Activated naive CD8-positive, alpha-beta T cell treated with anti-CD3 and anti-CD28 coated beads, Interleukin-2, amount 50 U/mL, for 24 hours (primary cell): ENCODE data around the gene LRTM2.

Experiments used
- ATAC-seq: fragments of 150-1000 bp; cut with Tn5 transposase; one replicate; pipeline ENCODE4 v1.10.0; 2021
- DNase-seq: peaks from one replicate; pipeline ENCODE4 v3.0.0; 2021
- H3K27ac Mint-ChIP-seq: one replicate; pipeline ENCODE4 v1.8.0; 2021; ENCODE audit warnings: mild to moderate bottlenecking, mixed read lengths
- H3K27me3 Mint-ChIP-seq: one replicate; pipeline ENCODE4 v1.8.0; 2021; ENCODE audit warnings: mixed read lengths
- H3K36me3 Mint-ChIP-seq: one replicate; pipeline ENCODE4 v1.8.0; 2021; ENCODE audit warnings: low read depth, mixed read lengths
- H3K4me1 Mint-ChIP-seq: one replicate; pipeline ENCODE4 v1.8.0; 2021; ENCODE audit warnings: mixed read lengths
- H3K4me3 Mint-ChIP-seq: one replicate; pipeline ENCODE4 v1.8.0; 2021; ENCODE audit warnings: mild to moderate bottlenecking, moderate library complexity, mixed read lengths
- H3K9me3 Mint-ChIP-seq: one replicate; pipeline ENCODE4 v1.8.0; 2021; ENCODE audit warnings: mixed read lengths

The LRTM2 gene

DNA sequence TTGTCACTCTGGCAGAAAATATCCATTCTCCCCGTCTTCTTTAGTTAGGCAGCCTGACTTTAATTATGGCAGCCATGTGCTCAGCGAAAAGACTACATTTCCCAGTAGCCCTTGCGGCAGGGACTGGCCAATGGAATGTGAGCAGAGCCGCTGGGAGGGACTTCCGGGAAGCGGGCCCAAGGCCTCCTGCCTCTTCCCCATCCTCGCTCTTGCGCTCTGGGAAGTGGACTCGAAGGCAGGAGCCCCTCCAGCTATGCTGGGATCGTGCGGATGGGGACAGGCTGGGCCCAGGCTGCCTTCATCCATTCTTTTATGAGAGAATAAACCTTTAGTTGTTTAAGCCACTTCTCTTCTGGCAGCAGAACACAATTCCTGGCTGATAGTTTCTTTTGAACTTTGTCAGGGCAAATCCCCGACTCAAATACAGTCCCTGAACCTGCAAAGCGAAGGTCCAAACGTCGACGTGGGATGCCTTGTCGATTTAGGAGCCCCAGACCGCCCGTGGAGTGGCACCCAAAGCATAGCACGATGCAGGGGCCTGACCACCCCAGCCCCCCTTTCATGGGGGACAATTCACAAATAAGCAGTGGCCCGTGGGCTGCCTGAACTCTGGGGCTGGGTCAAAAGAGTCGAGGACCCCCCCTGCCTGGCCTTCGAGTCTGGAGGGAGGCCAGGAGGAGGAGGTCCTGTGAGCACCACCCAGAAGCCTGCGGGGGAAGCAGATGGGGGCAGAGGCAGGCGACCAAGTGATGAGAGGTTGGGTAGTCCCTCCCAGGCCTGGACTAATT, 15.6 kb upstream of the LRTM2 start:
- Mint-ChIP-seq H3K4me1 (peaks cover 4% of the 10 kb centered on the region), H3K36me3 (no peaks in the 10 kb centered on the region), H3K9me3 (peaks cover 4% of the 10 kb centered on the region), H3K27me3 (no peaks in the 10 kb centered on the region), H3K4me3 (peak overlapping the region; percentile 3), H3K27ac (peak overlapping the region; percentile 32)
- ATAC-seq (peak; percentile 83), DNase-seq (peak; percentile 86)

DNA sequence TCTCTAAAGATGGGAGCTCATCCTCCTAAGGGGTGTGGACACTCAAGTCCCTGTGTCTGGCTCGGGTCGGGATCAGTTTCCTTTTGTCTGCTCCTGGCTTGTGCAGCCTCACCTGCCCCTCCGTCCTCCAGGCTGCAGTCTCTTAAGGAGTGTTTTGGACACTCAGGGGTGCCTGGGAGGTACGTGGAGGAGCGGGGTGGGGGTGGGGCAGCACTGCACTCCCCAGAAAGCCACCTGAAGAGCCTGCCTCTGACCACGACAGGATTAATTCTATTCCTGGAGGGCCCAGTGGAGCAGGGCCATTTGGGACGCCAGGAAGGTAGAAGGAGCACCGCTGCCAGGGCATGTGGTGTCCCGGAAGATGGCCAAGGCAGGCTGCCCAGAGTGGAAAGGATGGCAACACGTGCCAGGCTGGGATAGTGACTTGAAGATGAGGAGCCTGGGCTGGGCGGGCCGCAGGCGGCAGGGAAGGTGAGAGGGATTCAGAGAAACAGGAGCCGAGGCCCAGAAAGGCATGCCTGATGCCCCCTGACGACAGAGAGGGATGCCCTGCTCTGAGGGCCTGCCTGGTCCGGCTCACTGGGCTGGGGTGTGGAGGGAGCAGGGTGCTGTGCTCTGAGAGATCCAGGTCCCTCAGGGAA, 14.8 kb upstream of the LRTM2 start:
- no peak overlapping the region for H3K4me3 Mint-ChIP-seq
- peaks cover 8% of the 10 kb centered on the region for H3K4me1 Mint-ChIP-seq
- DNase-seq (no peak), ATAC-seq (no peak)
- H3K27ac Mint-ChIP-seq: no peak overlapping the region
- H3K27me3 Mint-ChIP-seq: no peaks in the 10 kb centered on the region
- peaks cover 4% of the 10 kb centered on the region for H3K9me3 Mint-ChIP-seq
- H3K36me3 Mint-ChIP-seq: no peaks in the 10 kb centered on the region

DNA sequence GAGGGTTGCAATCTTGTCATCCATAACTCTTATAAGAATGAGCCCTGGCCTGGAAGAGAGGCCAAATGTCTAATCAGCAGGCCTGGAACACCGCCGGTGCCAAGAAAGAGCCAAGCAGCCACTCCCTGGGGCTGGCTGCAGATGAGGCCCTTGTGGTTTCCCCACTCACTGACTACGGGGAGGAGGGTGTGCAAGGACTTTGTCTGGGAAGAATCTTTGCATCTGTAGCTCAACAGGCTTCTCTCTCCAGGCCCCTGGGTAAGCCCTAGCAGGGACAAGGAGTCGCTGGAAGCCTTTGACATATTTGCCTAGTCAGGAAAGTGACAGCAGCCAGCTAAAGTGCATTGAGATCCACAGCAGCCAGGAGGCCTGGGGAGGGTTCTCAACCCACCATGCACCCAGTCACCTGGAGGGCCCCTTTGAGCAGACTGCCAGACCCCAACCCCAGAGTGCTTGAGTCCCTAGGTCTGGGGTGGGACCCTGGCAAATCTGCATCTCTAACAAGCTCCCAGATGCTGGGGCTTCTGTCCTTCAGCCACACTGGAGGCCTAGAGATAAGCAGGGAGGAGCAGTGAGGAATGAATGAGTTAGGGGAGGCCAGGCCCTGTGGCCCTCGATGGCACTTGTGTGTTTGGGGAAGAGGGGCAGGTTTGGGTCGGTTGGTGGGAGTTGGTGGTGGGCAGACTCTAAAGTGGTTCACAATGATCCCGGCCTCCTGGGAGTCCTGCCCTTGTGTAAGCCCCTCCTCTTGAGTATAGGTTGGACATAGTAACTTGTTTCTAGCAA, 13.9 kb upstream of the LRTM2 start:
- Mint-ChIP-seq H3K4me1 (peaks cover 9% of the 10 kb centered on the region), H3K9me3 (peaks cover 4% of the 10 kb centered on the region), H3K27ac (no peak overlapping the region), H3K36me3 (no peaks in the 10 kb centered on the region), H3K4me3 (no peak overlapping the region), H3K27me3 (no peaks in the 10 kb centered on the region)
- no peak for ATAC-seq
- DNase-seq: no peak

DNA sequence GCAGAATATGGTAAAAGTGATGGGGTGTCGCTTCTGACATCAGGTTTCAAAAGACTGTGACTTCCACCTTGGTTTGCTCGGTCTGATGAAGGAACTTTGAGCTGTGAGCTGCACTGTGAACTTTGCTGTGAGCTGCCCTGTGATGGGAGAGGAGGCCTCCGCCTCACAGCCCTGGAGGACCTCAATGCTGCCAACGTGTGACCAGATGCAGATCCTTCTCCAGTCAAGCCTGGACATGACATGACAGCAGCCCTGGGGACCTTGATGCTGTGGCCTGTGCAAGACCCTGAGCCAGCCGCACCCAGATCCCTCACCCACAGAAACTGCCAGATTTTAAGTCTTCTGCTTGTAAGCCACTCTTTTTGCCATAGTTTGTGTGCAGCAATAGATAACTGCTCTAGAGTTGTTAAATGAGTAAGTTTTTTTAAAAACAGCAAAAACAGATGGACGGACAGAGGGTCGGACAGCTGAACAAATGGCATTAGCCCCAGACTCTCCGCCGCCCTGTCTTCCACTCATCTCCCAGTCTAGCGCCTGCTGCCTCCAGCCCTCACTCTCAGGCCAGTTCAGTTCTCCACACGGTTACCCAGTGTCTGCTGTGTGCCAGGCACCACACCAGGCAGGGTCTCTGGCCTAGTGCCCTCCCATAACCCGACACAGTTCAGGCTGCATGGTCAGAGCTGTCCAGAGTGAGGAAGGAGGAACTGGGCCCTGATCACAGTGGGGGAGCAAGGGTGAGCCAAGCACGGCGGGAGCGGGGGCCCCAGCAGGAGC, 13.1 kb upstream of the LRTM2 start:
- Mint-ChIP-seq H3K36me3 (no peaks in the 10 kb centered on the region), H3K9me3 (peaks cover 4% of the 10 kb centered on the region), H3K4me3 (no peak overlapping the region), H3K27me3 (no peaks in the 10 kb centered on the region), H3K27ac (no peak overlapping the region), H3K4me1 (peaks cover 13% of the 10 kb centered on the region)
- DNase-seq (no peak), ATAC-seq (no peak)

DNA sequence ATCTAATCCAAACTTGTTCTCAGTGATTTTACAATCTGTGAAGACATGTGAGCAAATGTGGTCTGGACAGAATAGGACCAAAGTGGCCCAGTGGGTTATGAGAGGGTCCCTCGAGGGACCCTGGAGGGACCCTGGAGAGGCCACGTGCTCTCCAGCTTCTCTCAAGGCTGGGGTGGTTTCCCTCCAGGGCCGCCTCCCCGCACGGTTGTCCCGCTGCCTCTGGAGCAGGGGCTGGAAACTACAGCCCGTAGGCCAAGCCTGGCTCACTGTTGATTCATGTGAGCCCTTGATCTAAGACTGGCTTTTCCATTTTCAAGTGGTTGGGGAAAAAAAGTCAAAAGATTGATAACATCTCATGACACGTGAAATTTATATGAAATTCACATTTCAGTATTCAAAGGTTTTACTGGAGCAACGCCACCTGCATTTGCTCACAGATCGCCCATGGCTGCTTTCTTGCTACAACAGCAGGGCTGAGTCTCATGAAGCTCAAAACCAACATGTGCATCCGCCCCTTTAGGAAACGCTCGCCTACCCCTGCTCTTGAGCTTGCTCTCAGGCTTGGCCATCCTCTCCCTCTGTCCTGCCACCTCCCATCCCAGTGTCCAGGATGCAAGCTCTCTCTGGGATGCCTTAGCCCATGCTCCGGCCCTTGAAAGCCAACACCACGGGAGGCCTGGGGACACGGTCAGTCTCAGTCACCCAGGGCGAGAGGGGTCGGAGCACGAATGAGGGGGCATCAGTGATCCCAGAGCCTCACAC, 12.1 kb upstream of the LRTM2 start:
- Mint-ChIP-seq H3K36me3 (no peaks in the 10 kb centered on the region), H3K27me3 (no peaks in the 10 kb centered on the region), H3K4me1 (peaks cover 16% of the 10 kb centered on the region), H3K27ac (no peak overlapping the region), H3K9me3 (peaks cover 4% of the 10 kb centered on the region), H3K4me3 (no peak overlapping the region)
- no peak for ATAC-seq
- DNase-seq: no peak

DNA sequence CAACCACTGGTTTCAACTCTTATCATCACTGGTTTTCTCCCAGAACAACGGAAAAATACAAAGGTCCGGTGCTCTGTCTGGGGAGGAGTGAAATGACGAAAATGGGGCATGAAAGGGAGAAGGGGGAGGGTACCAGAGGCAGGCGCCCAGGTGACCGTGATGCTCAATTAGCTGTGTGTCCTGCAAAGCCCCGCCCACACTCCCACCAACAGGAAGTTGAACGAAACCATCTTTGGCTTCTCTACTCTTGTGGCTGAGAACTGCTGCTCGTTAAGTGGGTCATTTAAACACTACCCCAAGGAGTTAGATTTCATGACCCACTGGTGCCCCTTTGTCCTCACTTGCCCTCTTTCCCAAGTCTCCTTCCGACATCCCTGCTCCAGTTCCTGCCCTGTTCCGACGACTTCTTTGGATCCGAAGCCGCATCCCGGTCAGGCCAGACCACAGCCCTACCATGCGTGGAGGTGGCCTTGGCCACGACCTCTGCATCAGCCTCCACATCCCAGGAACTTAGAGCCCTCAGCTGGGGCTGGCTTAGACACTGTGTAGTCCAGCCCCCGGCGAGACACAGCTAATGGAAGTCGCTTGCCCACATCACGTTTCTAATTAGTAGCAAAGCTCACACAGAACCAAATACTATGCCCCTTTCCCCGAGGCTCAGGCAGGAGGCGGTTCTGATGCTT, 11.4 kb upstream of the LRTM2 start:
- Mint-ChIP-seq H3K27ac (peak overlapping the region; percentile 23), H3K4me3 (no peak overlapping the region)

DNA sequence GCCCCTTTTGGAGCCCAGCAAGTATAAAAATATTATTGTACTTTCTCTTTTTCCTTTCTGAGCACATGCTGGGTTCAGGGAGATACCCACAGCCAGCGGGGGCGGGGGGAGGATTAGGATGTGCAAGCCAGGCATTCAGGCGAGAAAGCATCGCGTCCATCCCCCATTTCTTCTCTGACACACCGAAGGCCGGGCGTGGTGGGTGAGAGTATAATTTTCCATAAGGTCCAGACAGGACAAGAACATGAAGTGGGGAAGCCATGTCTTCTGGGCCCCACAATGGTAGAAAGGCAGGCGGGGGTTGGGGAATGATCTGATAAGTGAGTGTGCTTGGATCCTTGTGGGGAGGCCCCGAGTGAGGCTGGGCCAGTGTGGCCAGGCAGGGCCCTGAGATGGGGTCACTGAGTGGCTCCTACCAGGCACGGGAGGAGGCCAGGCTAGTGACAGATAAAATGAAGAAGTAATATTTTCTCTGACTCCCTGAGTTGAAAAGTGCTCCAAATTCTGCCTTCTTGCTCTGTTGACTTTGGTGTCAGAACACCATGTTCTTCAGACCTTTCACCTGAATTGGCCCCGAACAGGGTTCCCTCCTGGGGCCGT, 10.7 kb upstream of the LRTM2 start:
- Mint-ChIP-seq H3K4me3 (no peak overlapping the region), H3K36me3 (no peaks in the 10 kb centered on the region), H3K9me3 (no peaks in the 10 kb centered on the region), H3K4me1 (peaks cover 13% of the 10 kb centered on the region), H3K27ac (no peak overlapping the region), H3K27me3 (no peaks in the 10 kb centered on the region)
- DNase-seq (no peak), ATAC-seq (no peak)

More for the DNA sequence above, 11.4 kb upstream of the LRTM2 start:
- H3K4me1 Mint-ChIP-seq: peaks cover 16% of the 10 kb centered on the region
- H3K36me3 Mint-ChIP-seq: no peaks in the 10 kb centered on the region
- DNase-seq: no peak
- H3K27me3 Mint-ChIP-seq: no peaks in the 10 kb centered on the region
- peaks cover 4% of the 10 kb centered on the region for H3K9me3 Mint-ChIP-seq
- ATAC-seq: no peak

DNA sequence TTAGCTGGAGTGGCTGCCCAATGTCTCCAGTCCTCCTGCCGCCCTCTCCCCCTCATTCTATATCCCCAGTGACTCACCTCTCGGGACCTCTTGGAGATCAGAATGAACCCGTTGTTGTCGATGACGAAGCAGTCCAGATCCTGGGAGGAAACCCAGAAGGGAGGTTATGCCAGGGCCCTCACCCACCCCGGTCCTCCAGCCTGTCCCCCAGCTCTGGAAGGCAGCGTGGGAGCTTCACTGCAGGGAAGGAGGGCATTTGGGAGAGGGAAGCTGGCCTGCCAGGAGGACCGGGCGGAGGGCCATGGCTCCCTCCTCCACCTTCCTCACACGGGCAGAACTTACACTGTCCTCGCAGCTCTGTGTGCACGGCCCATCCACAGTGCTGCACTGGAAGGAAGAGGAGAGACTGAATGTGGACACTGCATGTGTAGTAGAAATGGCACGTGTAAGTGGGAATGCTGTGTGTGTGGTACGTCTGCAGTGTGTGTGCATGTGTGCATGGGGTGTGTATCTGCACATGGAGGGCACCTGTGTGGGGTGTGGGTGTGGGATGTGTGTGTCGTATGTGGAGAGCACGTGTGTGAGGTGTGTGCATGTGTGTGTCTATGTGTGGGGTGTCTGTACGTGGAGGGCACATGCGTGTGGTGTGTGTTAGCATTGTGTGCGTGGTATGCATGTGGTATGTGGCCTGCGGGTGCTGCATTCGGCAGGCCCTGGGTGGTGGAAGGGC, 10.0 kb upstream of the LRTM2 start:
- Mint-ChIP-seq H3K36me3 (no peaks in the 10 kb centered on the region), H3K9me3 (no peaks in the 10 kb centered on the region), H3K27me3 (no peaks in the 10 kb centered on the region), H3K4me1 (peaks cover 13% of the 10 kb centered on the region), H3K27ac (peak overlapping the region; percentile 57), H3K4me3 (peak overlapping the region; percentile 27)
- no peak for DNase-seq
- ATAC-seq: no peak

DNA sequence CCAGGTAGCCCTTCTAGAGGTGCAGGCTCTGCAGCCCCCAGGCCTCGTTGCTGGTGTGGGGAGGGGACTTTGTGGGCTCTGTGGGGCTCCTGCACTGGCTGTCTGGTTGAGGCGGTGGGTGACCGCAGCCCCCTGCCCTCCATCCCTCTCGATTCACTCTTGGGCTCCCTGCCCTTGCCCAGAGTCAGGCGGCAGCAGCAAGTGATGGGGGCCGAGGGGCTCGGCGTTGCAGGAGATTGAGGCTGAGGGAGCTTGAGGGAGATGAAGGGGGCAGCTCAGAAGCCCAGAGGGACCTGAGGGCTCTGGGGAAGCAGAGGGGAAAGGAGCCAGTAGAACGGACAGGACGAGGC, 9.5 kb upstream of the LRTM2 start:
- no peaks in the 10 kb centered on the region for H3K9me3 Mint-ChIP-seq
- no peak for ATAC-seq
- no peaks in the 10 kb centered on the region for H3K36me3 Mint-ChIP-seq
- H3K4me3 Mint-ChIP-seq: peak overlapping the region; percentile 27
- no peak for DNase-seq
- H3K27ac Mint-ChIP-seq: peak overlapping the region; percentile 57
- no peaks in the 10 kb centered on the region for H3K27me3 Mint-ChIP-seq
- H3K4me1 Mint-ChIP-seq: peaks cover 13% of the 10 kb centered on the region

DNA sequence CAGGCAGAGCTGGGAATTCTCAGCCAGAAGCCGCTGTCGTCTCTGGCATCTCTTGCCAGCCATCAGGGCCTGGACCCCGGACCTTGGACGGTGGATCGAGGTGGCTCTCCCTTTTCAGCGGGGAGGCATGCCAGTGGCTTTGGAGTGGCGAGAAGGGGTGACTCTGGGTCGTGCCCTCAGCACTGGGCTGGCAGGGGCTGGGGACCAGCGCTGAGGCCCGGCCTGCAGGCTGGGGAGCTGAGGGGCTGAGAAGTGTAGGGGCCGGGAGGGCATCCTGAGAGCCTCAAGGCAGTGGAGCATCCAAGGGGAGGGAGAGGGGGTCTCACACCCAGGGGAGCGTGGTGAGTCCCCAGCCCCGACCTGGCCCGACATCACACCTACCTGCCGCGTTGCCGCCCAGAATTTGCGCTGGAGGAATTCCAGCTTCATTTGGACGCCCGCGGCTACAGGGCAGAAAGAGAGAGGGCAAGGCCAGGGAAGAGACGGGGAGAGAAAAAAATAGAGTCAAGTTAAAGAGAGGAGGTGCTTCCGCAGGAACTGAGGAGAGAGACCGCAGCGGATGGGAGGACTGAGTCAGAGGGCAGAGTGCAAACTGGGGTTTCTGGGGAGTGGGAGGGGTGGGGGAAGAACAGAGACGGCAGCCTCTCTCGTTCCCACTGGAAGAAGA, 9.0 kb upstream of the LRTM2 start:
- no peaks in the 10 kb centered on the region for H3K9me3 Mint-ChIP-seq
- no peak overlapping the region for H3K27ac Mint-ChIP-seq
- peaks cover 13% of the 10 kb centered on the region for H3K4me1 Mint-ChIP-seq
- peak overlapping the region; percentile 27 for H3K4me3 Mint-ChIP-seq
- H3K27me3 Mint-ChIP-seq: no peaks in the 10 kb centered on the region
- DNase-seq (peak; percentile 48), ATAC-seq (no peak)
- no peaks in the 10 kb centered on the region for H3K36me3 Mint-ChIP-seq

DNA sequence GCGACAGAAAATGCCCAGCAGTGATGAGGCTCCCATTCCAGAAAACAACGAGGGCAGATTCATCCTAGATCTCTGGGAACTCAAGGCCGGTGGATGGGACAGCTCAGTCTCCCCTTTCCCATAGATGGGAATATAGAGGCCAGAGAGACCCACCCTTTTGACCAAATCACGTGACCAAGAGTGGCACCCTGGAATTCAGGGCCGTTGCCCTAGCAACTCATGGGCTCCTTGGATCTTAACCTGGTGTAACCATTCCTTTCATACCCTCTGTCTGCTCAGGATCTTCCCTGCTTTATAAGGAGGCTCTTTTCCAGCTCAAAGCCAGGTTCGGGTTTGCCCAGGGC, 8.4 kb upstream of the LRTM2 start:
- ATAC-seq (no peak), DNase-seq (no peak)
- no peaks in the 10 kb centered on the region for H3K36me3 Mint-ChIP-seq
- H3K4me1 Mint-ChIP-seq: peaks cover 13% of the 10 kb centered on the region
- no peak overlapping the region for H3K27ac Mint-ChIP-seq
- no peaks in the 10 kb centered on the region for H3K9me3 Mint-ChIP-seq
- H3K4me3 Mint-ChIP-seq: no peak overlapping the region
- no peaks in the 10 kb centered on the region for H3K27me3 Mint-ChIP-seq

DNA sequence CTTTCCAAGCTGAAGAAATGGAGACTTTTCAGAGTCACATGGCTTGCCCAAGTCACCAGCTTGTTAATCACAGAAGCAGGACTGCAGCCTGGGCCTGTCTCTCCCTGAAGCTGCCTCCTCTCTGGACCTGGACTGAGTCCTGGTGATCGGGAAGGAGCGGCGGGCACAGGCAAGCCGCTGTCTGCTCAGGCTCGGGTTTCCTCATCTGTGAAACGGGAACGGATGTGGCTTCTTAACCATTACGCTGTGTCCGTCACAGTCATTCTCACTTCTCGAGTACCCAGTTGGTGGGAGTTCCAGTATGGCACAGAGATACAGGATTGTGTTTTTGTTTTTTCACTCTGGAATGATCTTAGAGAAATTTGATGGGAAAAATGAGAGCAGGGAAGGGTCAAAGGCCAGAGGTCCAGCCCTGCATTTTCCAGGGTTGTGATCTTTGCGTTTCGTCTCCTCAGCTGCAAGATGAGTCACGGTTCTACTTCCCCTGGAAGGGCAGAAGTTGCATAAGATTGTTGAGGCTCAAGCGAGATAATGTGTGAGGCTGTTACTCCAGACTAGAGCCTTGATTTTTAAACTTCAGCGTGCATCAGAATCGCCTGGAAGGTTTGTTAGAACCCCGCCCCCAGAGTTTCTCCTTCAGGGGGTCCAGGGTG, 7.6 kb upstream of the LRTM2 start:
- H3K4me3 Mint-ChIP-seq: peak overlapping the region; percentile 34
- DNase-seq (no peak), ATAC-seq (no peak)
- no peak overlapping the region for H3K27ac Mint-ChIP-seq
- no peaks in the 10 kb centered on the region for H3K36me3 Mint-ChIP-seq
- H3K4me1 Mint-ChIP-seq: peaks cover 13% of the 10 kb centered on the region
- no peaks in the 10 kb centered on the region for H3K9me3 Mint-ChIP-seq
- H3K27me3 Mint-ChIP-seq: no peaks in the 10 kb centered on the region
